ENCODE data around the gene RAB31.

RAB31 gene

DNA sequence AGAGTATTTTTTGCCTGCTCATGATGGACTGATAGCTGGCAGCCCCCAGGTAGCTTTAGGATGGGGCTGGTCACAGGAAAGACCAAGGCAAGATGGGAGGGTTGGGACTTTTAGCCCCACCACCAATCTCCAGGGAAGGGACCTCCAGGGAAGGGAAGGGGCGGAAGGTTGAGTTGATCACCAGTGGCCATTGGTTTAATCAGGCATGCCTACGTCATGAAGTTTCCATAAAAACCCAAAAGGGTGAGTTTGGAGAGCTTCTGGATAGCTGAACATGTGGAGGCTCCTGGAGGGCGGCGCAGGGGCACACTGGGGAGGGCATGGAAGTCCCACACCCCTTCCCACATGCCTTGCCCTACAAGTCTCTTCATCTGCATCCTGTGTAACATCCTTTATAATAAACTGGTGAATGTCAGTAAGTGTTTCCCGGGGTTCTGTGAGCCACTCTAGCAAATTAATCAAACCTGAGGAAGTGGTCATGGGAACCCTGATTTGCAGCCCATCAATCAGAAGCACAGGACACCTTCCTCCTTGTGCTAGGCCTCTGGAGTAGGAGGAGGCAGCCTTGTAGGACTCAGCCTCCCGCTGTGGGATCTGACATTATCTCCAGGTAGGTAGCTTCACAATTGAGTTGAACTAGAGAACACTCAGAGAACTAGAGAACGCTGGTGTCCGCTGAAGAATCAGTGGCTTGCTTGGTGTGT lies 30.3 kb downstream of the RAB31 start:
- no peak for DNase-seq (ENCODE audit: low spot score)

DNA sequence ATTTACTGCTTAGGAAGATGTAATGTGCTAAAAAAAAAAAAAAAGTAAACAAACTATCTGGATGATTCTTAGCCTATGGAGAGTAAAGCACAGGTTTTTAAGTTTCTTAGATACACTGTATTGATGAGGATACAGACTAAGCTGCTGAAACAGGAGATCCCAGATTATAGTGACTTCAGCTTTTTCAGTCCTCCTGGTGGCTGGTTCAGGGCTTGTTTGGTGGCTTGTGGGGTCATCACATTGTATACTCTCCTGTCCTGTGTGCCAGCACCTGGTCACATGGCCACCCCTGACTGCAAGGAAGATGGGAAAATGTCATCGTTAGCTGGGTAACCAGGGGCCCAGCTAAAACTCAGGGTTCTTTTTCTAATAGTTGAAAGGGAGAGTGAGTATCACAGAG lies 31.4 kb downstream of the RAB31 start:
- no peak for DNase-seq (ENCODE audit: low spot score)

DNA sequence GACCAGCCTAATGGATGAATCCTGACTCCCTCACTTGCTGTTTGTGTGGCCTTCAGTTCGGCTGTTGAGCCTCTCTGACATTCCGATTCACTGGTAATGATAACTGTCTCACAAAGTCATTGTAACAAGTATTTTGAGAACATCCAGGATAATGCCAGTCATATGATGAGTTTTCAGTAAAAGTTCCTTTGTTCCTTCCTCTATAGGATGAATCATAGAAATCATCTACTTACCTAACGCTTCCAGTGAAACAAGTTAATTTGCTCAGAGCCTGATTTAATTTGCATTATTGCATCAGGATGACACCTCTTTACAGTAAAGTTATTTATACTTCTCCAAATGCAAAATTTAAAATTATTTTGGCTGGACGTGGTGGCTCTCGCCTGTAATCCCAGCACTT lies 32.0 kb downstream of the RAB31 start:
- no peak for DNase-seq (ENCODE audit: low spot score)

DNA sequence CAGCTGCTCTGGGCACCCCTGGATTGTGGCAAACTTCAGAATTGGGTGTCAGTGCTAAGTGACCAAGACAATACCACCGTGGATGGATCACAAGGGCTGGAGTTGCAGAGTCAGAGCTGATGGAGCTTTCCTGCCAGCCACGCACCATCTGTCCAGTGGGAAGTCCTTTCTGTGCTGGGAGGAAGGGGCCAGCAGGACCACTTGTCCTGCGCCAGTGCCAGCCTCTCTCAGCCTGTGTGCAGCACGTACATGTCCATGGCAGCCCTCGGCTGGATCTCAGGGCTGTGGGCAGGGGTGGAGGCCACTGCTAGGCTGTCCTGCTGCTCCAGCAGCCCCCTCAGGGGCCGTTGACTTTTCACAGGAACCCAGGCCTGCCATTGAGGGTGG lies 33.3 kb downstream of the RAB31 start:
- DNase-seq (ENCODE audit: low spot score), result no peak

DNA sequence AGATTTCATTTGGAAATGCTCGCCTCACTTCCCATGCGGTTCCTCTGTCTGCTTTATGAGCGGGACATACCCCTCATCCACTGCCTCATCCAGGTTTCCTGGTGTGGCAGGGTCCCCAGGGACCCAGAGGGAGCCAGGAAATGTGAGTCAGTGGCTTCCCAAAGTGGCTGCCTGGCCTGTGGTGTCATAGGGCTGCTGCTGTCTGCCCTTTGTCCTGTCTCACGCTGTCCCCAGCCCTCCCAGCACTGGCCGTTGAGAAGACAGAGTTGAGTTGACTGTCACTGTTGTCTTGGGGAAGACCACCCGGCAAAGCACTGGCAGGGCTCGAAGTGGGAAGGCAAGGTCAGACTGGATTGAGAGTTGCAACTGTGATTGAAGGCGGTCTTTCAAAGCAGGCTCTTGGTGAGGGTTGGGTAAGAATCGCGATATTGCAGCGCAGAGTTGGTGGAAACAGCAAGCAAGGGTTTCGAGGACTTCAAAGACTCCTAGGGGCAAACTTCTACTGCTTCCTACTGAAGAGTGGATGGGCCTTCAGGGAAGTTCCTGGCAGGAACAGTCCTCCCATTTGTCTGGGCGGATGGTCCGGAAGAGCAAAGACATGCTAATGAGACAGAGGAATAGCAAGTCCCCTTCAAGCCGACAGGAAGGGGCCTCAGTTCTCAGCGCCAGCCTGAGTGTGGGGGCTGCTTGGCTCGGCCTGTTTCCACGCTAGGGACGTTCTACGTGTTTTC lies 33.9 kb downstream of the RAB31 start:
- DNase-seq (ENCODE audit: low spot score), result no peak

- no peak for DNase-seq (ENCODE audit: low spot score)
Measured at GRCh38 chr18:9742524-9743131, 34.5 kb downstream of the RAB31 start.

GRCh38 chr18:9743200-9744016 lies 35.3 kb downstream of the RAB31 start:
- DNase-seq (ENCODE audit: low spot score), result peak; percentile 47

GRCh38 chr18:9746958-9747357 lies 38.9 kb downstream of the RAB31 start:
- no peak for DNase-seq (ENCODE audit: low spot score)

DNA sequence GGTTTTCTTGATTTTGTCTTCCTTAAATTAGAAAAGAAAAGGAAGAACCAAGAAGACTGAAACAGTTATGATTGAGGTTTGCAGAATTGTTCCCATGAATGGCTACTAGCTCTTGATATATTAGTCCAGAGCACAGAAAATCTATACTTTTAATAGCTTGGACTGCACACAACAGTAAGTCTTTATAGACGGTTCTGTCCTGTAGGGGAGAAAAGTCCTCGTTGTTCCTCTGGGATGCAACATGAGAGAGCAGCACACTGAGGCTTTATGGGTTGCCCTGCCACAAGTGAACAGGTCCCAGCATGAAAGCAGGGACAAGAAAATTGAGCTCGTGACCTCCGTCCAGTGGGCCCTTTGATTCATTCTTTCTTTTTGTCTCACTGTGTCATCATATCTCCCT lies 41.5 kb downstream of the RAB31 start:
- no peak for DNase-seq (ENCODE audit: low spot score)

DNA sequence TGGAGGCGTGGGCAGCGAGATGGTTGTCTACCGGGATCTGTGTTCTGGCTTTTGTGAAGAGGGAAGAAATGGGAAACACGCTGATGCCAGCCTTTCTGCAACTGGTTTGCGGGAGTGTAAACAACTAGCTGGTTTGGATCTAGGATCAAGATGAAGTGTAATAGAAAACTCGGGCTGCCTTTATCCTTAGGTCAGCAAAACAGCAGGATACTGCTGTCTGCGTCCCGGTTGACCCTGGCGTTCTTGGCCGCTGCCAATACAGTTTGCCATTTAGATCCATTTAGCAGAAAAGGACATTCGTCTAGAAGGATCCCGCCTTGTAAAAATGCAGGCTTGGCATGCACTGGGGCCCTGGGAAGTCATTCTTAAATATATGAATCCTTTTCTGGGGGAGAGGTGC lies 42.0 kb downstream of the RAB31 start:
- DNase-seq (ENCODE audit: low spot score), result no peak

DNA sequence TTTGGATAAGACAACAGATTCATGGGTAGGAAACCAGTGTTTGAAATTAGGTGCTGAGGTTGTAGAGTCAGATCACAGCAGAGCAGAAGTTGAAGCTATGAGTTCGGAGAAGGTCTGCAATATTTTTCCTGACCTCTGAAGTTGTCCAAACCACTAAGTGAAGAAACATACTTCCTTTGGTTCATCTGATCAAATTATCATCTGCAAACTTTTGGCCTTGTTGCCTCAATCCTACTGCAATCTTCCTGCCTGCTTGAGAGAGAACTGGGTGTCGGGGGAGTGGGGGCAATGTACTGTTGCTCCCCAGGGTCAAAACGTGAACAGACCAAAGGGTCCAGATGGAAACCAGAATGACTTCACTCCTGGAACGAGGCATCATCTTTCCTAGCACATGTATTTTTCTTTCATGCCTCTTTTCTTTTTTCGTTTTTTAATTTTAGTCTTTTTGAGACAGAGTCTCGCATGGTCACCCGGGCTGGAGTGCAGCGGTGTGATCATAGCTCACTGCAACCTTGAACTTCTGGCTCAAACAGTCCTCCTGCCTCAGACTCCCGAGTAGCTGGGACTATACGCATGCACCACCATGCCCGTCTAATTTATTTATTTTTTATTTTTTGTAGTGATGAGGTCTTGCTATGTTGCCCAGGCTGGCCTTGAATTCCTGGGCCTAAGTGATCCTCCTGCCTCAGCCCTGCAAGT lies 42.7 kb downstream of the RAB31 start:
- DNase-seq (ENCODE audit: low spot score), result no peak

GRCh38 chr18:9751371-9752031 lies 43.4 kb downstream of the RAB31 start:
- no peak for DNase-seq (ENCODE audit: low spot score)

DNA sequence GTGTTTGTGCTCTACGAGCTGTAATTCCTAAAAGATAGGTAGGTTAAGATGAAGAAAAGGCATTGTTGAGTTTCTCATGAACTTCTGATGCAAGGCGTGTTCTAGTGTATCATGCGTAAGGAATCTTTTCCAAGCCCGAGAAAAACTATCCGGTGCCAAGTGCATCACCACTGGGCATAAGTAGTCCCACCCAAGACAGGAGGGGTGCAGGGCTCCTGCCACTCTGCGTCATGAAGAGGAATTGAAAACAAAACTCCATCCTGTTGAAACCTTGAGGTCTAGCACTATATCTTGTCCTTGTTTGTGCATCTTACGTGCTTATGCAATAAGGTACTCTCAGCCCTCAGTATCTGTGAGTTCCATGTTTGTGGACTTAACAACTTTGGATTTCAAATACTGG lies 45.7 kb downstream of the RAB31 start:
- DNase-seq (ENCODE audit: low spot score), result no peak

DNA sequence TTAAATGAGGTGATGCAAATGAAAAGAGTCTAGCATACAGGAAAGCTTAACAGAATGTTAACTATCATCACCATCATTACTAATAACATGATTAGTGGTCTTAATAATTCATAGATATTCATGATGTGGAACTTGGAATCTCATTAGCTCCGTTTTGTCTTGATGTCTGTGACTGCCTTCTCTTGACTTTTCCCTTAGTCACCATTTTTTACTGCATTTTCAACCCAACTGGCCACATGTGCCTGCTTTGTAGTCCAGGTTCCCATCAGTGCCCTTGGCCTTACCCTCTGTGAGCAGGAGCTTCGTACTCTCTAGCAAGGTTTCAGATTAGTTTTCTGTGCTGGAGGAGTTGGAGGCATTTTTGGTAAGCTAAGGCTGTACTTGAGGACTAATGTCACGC lies 47.0 kb downstream of the RAB31 start:
- DNase-seq (ENCODE audit: low spot score), result no peak

DNA sequence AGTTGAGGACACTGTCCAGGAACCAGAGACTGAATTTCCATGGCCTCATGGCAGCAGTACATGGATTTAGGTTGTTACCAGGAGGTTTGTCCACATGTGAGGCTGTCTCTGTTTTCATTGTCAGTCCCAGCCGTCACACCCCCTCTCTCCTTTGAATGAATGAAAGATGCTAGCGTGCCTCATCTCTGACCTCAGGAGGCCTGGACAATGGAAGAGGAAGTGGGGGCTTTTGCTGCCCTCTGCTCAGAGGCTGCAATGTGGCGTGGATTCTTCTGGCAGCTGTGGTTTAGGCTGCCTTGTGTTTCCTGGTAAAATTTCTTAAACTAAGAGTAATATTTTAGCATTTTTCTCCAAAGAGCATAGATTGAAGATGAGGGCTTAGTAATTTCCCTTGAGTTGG lies 47.5 kb downstream of the RAB31 start:
- DNase-seq (ENCODE audit: low spot score), result no peak

GRCh38 chr18:9756271-9756932 lies 48.3 kb downstream of the RAB31 start:
- no peak for DNase-seq (ENCODE audit: low spot score)

DNA sequence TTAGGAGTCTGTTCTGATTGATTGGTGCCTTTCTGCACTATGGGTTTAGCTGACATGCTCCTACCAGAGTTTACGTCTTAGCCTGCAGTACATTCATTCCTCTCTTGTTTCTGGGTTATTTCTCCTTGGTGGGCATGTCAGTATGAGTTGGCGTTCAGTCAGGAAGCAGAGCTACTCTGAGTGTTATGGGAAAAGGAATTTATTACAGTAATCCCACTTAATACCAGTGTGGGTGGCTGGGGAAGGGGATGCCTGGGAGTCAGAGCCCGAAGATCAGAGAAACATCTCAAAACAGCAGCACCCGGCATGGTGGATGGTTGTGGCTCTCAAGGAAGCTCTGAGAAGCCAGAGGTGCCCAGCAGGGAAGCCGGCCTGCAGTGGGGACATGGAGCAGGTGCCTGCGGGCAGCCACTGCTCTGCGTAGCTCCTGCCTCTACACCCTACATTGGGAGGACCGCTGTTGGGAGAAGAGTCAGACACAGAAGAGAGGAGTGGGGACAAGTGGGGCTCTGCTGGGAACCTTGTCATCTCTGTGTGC lies 48.9 kb downstream of the RAB31 start:
- DNase-seq (ENCODE audit: low spot score), result no peak

- no peak for DNase-seq (ENCODE audit: low spot score)
Measured at GRCh38 chr18:9757827-9758621, 49.9 kb downstream of the RAB31 start.

DNA sequence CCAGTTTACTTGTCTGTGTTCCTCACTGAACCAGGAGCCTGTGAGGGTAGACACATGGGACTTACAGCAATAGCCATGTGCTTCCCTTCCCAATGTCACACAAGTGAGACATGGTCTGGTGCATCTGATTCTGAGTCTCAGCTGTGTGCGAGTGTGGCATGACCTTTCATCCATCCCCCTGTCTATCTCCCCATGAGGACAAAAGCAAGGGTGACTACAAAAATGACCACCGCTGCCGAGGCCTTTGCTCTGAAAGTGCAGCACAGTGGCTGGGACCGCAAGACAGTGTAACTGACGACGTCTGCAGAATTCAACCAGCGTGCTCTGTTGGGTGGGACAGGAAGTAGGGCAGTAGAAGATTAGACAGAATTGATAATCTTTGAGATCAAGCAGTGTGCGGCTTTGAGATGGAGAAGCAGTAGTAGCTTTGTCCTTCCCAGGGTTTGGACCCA lies 50.5 kb downstream of the RAB31 start:
- DNase-seq (ENCODE audit: low spot score), result no peak

- DNase-seq (ENCODE audit: low spot score), result no peak
Measured at GRCh38 chr18:9760641-9761040, 52.5 kb downstream of the RAB31 start.
